Cardiac muscle cell (in vitro differentiated cells and primary cell): ENCODE results near the gene RPL39L. TPM values are rescaled to one million over a fixed set of nuclear protein-coding genes. Genes with fewer than 3 reads are reported as not detected.
"Not testable (repeated sequence)": the region's sequence is repeated elsewhere in the genome, so short reads cannot be mapped to it uniquely, and the experiment has no call there.

Experiments used
- DNase-seq, 2 donors: peaks; one replicate each; pipeline versions ENCODE4 v3.0.0 to v3.0.0-alpha.2; 2010 to 2017; ENCODE audit warnings: low read depth in 1 of 2, low spot score in 1 of 2
- H3K27ac ChIP-seq: fragments of 200-600 bp; sonication (generic); 2 replicates; pipeline ENCODE4 v1.5.1; 2016
- H3K27me3 ChIP-seq: fragments of 200-600 bp; sonication (generic); 2 replicates; pipeline ENCODE4 v1.6.0; 2016; ENCODE audit warnings: control low read depth
- H3K36me3 ChIP-seq: fragments of 200-600 bp; sonication (generic); 2 replicates; pipeline ENCODE4 v1.5.1; 2016; ENCODE audit warnings: control low read depth
- H3K4me1 ChIP-seq: fragments of 200-600 bp; sonication (generic); 2 replicates; pipeline ENCODE4 v1.8.1; 2017; ENCODE audit warnings: low read depth, mild to moderate bottlenecking, mixed run types
- H3K4me3 ChIP-seq: fragments of 200-600 bp; sonication (generic); 2 replicates; pipeline ENCODE4 v1.5.1; 2016; ENCODE audit warnings: mild to moderate bottlenecking
- H3K9me3 ChIP-seq: fragments of 200-600 bp; sonication (generic); 2 replicates; pipeline ENCODE4 v1.5.1; 2017; ENCODE audit warnings: low read depth, mild to moderate bottlenecking, control low read depth
- polyA plus RNA-seq: library from polyadenylated mRNA; unstranded; fragments of >200 nt; fragmentation: Nextera tagmentation; extraction: Ambion mirVana; gene quantifications from 2 replicates; pipeline ENCODE4 v1.2.1, GENCODE V29; 2016
- total RNA-seq: library from RNA; depleted of rRNA; stranded (reverse); fragments of >200 nt; gene quantifications from 2 replicates; pipeline ENCODE4 v1.2.3, GENCODE V29; 2016
- TF ChIP-seq, protein P1 (sequence below): IDR thresholded peaks from 2 replicates; pipeline ENCODE4 v1.5.1; 2012; ENCODE audit warnings: low read depth, mild to moderate bottlenecking, low read length

RPL39L gene
- total and polyA plus RNA-seq, 2 experiments from 2014 or later = 24.8 to 56.2 TPM

- H3K36me3 ChIP-seq = no peaks in the 10 kb centered on the region
- H3K27ac ChIP-seq = no peak overlapping the region
- TF ChIP-seq, protein P1, sequence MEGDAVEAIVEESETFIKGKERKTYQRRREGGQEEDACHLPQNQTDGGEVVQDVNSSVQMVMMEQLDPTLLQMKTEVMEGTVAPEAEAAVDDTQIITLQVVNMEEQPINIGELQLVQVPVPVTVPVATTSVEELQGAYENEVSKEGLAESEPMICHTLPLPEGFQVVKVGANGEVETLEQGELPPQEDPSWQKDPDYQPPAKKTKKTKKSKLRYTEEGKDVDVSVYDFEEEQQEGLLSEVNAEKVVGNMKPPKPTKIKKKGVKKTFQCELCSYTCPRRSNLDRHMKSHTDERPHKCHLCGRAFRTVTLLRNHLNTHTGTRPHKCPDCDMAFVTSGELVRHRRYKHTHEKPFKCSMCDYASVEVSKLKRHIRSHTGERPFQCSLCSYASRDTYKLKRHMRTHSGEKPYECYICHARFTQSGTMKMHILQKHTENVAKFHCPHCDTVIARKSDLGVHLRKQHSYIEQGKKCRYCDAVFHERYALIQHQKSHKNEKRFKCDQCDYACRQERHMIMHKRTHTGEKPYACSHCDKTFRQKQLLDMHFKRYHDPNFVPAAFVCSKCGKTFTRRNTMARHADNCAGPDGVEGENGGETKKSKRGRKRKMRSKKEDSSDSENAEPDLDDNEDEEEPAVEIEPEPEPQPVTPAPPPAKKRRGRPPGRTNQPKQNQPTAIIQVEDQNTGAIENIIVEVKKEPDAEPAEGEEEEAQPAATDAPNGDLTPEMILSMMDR = no peak
- no peak for DNase-seq
- no peaks in the 10 kb centered on the region for H3K27me3 ChIP-seq
- H3K9me3 ChIP-seq = no peaks in the 10 kb centered on the region
- peak overlapping the region; percentile 35 for H3K4me3 ChIP-seq
- H3K4me1 ChIP-seq = no peaks in the 10 kb centered on the region
Observed at GRCh38 chr3:187139895-187140253, 578 bp upstream of the RPL39L start.

- Histone ChIP-seq H3K27ac (no peak overlapping the region), H3K36me3 (no peaks in the 10 kb centered on the region), H3K4me3 (no peak overlapping the region), H3K27me3 (no peaks in the 10 kb centered on the region), H3K9me3 (no peaks in the 10 kb centered on the region), H3K4me1 (peaks cover 4% of the 10 kb centered on the region)
- TF ChIP-seq, protein P1 = no peak
- peak in 1 of 2 donors; percentile 21 for DNase-seq
Observed at GRCh38 chr3:187136936-187137335, 2.4 kb downstream of the RPL39L start.

DNA sequence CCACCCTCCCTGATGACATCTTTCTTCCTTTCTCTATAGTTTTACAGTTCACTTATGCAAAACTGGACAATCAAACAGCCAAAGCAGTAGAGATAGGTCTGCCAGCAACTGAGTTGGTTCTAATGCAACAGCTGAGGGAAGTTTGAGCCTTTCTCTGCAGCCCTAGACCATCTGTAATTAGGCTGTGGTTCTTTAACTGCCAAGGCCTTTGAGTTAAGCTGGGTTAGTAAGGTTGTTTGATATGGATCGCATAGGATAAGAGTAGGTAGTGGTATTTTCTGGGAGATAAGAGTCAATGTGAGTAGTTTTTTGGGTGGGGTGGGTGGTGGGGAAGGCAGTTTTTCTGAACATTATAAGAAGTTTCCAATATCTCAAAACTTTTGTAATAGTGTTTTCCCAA lies 3.0 kb downstream of the RPL39L start:
- DNase-seq = no peak
- TF ChIP-seq, protein P1 = no peak
- H3K27me3 ChIP-seq = no peaks in the 10 kb centered on the region
- H3K27ac ChIP-seq = no peak overlapping the region
- peaks cover 4% of the 10 kb centered on the region for H3K4me1 ChIP-seq
- no peaks in the 10 kb centered on the region for H3K36me3 ChIP-seq
- H3K4me3 ChIP-seq = no peak overlapping the region
- H3K9me3 ChIP-seq = no peaks in the 10 kb centered on the region

DNA sequence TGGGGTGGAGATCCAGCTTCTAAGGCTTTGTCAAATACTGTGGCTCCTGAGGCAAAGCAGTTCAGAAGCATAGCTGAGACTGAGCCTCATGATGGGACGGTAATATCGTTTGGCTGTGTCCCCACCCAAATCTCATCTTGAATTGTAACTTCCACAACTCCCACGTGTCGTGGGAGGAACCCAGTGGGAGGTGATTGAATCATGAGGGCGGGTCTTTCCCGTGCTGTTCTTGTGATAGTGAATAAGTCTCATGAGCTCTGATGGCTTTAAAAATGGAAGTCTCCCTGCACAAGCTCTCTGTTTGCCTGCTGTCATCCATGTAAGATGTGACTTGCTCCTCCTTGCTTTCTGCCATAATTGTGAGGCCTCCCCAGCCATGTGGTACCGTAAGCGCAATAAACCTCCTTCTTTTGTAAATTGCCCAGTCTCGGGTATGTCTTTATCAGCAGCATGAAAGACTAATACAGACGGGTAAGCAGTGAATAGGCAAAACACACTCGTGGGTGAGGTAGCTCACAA lies 4.1 kb downstream of the RPL39L start:
- H3K36me3 ChIP-seq, H3K27ac ChIP-seq, H3K4me3 ChIP-seq, H3K9me3 ChIP-seq, H3K27me3 ChIP-seq, DNase-seq, H3K4me1 ChIP-seq: not testable (repeated sequence)

GRCh38 chr3:187133181-187133580 lies 6.1 kb downstream of the RPL39L start:
- H3K9me3 ChIP-seq, H3K4me3 ChIP-seq, H3K4me1 ChIP-seq, H3K27ac ChIP-seq, H3K27me3 ChIP-seq, DNase-seq, H3K36me3 ChIP-seq: not testable (repeated sequence)

DNA sequence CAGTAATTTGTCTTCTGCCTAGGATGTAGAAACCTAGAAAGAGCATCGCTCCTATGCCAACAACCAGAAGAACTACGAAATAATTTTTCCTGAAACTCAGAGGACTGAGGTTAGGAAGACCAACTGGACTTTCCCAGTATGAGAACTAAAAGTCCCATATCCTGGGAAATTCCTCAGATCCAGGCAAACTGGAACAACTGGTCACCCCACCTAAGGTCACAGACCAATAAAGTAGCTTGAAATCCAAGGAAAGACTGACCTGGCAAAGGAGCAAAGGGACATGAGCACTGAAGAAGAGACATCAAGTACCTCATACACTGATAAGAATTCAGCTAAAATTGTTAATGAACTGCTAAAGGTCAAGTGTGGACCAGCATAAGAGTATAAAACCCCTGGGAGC lies 6.6 kb downstream of the RPL39L start:
- H3K4me3 ChIP-seq = no peak overlapping the region
- TF ChIP-seq, protein P1 = no peak
- no peaks in the 10 kb centered on the region for H3K36me3 ChIP-seq
- no peak for DNase-seq
- H3K9me3 ChIP-seq = no peaks in the 10 kb centered on the region
- H3K27me3 ChIP-seq = no peaks in the 10 kb centered on the region
- peaks cover 4% of the 10 kb centered on the region for H3K4me1 ChIP-seq
- no peak overlapping the region for H3K27ac ChIP-seq

DNA sequence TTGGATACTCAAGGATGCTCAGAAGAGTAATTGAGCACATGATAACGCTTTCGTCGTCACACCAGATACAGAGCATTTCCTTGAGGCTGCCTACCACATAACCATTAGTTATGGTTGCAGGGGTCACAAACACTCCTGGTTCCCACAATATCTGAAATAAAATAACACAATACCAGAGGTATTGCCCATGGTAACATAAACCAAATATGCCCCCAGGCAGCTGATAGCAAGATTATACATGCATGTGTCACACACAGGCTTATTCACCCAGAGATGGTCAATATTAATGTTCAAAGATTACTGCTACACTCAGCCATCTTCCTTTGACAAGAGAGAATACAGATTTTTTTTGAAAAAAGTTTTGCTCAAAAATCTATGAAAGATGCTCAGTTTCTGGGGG lies 7.3 kb downstream of the RPL39L start:
- H3K27me3 ChIP-seq = no peaks in the 10 kb centered on the region
- TF ChIP-seq, protein P1 = no peak

More for the DNA sequence above, 7.3 kb downstream of the RPL39L start:
- H3K4me1 ChIP-seq = peaks cover 4% of the 10 kb centered on the region
- no peaks in the 10 kb centered on the region for H3K36me3 ChIP-seq
- no peak overlapping the region for H3K4me3 ChIP-seq
- no peak for DNase-seq
- H3K27ac ChIP-seq = no peak overlapping the region
- H3K9me3 ChIP-seq = no peaks in the 10 kb centered on the region
